Adrenal gland (tissue), 5 donors: ENCODE results near the gene LRRC59.

Experiments
- POLR2A ChIP-seq, 2 donors: fragments of 450-650 bp; IDR thresholded peaks; one replicate each; pipeline ENCODE4 v1.6.1; 2017; ENCODE audit warnings: antibody characterized with exemption in 2 of 2, mild to moderate bottlenecking in 2 of 2, moderate library complexity in 1 of 2
- TF ChIP-seq, protein P1 (sequence below), 6 experiments: fragments of 450-650 bp in 4 of 6; fragments of 200-600 bp in 2 of 6; sonication (generic) in 1 of 6; IDR thresholded peaks; 1 replicate in 5 of 6; 2 replicates in 1 of 6; pipeline versions ENCODE4 v1.5.1 to v1.8.0; 2016 to 2021; ENCODE audit warnings: antibody characterized with exemption in 6 of 6, mild to moderate bottlenecking in 2 of 6, moderate library complexity in 1 of 6
- donor health status: DM: no; HTN: no; CAD: no.

DNA sequence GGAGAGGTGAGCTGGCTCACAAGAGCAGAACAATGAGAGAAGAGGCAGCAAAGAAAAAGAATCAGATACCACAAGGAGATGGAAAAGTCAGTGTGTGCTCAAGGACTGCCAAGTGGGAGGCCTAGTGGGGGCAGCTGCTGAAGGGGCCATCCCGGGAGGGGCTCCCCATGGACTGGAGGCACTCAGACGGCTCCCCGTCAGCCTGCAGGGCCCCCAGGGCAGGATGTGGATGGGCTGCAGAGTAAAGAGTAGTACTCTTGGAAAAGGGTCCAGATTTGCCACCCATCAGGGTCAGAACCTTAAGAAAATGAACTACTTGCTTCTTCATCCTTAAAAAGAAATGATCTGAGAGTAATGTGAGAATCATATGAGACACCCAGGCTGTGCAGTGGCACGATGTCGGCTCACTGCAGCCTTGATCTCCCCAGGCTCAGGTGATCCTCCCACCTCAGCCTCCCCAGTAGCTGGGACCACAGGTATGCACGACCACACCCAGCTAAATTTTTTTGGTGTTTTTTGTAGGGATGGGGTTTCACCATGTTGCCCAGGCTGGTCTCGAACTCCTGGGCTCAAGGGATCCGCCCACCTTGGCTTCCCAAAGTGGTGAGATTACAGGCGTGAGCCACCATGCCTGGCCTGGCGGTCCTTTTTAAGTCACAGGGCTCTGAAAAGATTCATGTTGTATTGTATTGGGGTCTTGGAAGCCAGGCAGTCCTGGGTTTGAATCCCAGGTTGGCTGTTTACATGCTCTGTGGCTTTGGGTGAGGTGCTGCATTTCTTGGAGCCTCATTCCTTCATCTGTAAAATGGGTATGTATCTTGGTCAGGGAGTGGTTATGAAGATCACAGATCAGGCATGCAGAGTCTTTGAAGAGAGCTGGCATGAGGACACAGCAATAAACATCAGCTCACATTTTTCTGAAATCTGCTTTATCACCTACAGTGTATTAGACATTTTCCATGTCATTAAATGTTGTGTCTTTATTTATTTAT, 43.8 kb upstream of the LRRC59 start:
- TF ChIP-seq POLR2A (IDR thresholded peaks at IDR 0.05): no peak
- TF ChIP-seq, protein P1, sequence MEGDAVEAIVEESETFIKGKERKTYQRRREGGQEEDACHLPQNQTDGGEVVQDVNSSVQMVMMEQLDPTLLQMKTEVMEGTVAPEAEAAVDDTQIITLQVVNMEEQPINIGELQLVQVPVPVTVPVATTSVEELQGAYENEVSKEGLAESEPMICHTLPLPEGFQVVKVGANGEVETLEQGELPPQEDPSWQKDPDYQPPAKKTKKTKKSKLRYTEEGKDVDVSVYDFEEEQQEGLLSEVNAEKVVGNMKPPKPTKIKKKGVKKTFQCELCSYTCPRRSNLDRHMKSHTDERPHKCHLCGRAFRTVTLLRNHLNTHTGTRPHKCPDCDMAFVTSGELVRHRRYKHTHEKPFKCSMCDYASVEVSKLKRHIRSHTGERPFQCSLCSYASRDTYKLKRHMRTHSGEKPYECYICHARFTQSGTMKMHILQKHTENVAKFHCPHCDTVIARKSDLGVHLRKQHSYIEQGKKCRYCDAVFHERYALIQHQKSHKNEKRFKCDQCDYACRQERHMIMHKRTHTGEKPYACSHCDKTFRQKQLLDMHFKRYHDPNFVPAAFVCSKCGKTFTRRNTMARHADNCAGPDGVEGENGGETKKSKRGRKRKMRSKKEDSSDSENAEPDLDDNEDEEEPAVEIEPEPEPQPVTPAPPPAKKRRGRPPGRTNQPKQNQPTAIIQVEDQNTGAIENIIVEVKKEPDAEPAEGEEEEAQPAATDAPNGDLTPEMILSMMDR (IDR thresholded peaks at IDR 0.05): no peak
